MM.1S (cell line): ENCODE results near the gene ULK4.

ENCODE experiments used
- DNase-seq: peaks from one replicate; pipeline ENCODE4 v3.0.0-alpha.2; 2015
- H2AFZ ChIP-seq: fragments of 300-600 bp; sonication (generic); 2 replicates; pipeline ENCODE4 v1.6.0; 2016; ENCODE audit warnings: antibody characterized with exemption, low read length
- H3F3A ChIP-seq: fragments of 300-600 bp; sonication (generic); 2 replicates; pipeline ENCODE4 v1.6.1; 2016; ENCODE audit warnings: mild to moderate bottlenecking, antibody characterized with exemption, low read length, moderate library complexity, mixed read lengths; ENCODE audit not compliant: insufficient read depth
- H3K27ac ChIP-seq: fragments of 300-600 bp; sonication (generic); 2 replicates; pipeline ENCODE4 v1.5.1; 2016; ENCODE audit warnings: mild to moderate bottlenecking, low read length
- H3K27me3 ChIP-seq: fragments of 300-600 bp; sonication (generic); replicated peaks from 2 replicates; pipeline ENCODE4 v1.6.0; 2016; ENCODE audit warnings: low read length; ENCODE audit not compliant: insufficient read depth
- H3K36me3 ChIP-seq: fragments of 300-600 bp; sonication (generic); replicated peaks from 2 replicates; pipeline ENCODE4 v1.6.1; 2016; ENCODE audit warnings: mild to moderate bottlenecking, low read length, mixed read lengths; ENCODE audit not compliant: insufficient read depth
- H3K4me1 ChIP-seq: fragments of 300-600 bp; sonication (generic); 2 replicates; pipeline ENCODE4 v1.6.1; 2016; ENCODE audit warnings: low read length, mixed read lengths
- H3K4me2 ChIP-seq: fragments of 300-600 bp; sonication (generic); 2 replicates; pipeline ENCODE4 v1.6.0; 2016; ENCODE audit warnings: low read depth, low read length
- H3K4me3 ChIP-seq: fragments of 300-600 bp; sonication (generic); 2 replicates; pipeline ENCODE4 v1.5.1; 2016; ENCODE audit warnings: low read length, mixed read lengths
- H3K79me2 ChIP-seq: fragments of 300-600 bp; sonication (generic); 2 replicates; pipeline ENCODE4 v1.6.1; 2016; ENCODE audit warnings: mixed run types, low read length, mixed read lengths
- H3K9ac ChIP-seq: fragments of 300-600 bp; sonication (generic); 2 replicates; pipeline ENCODE4 v1.6.1; 2016; ENCODE audit warnings: low read length, mixed read lengths
- H3K9me2 ChIP-seq: fragments of 300-600 bp; sonication (generic); replicated peaks from 2 replicates; pipeline ENCODE4 v1.6.1; 2016; ENCODE audit warnings: mild to moderate bottlenecking, low read length, mixed read lengths; ENCODE audit not compliant: insufficient read depth
- H3K9me3 ChIP-seq: fragments of 300-600 bp; sonication (generic); replicated peaks from 2 replicates; pipeline ENCODE4 v1.6.1; 2016; ENCODE audit warnings: mild to moderate bottlenecking, low read length, mixed read lengths; ENCODE audit not compliant: insufficient read depth
- H4K20me1 ChIP-seq: fragments of 300-600 bp; sonication (generic); 2 replicates; pipeline ENCODE4 v1.6.1; 2016; ENCODE audit warnings: mild to moderate bottlenecking, low read length, moderate library complexity, mixed read lengths; ENCODE audit not compliant: insufficient read depth
- CTCF ChIP-seq: fragments of 300-600 bp; sonication (generic); IDR thresholded peaks from 2 replicates; pipeline ENCODE4 v1.5.1; 2016; ENCODE audit warnings: antibody characterized with exemption, low read length, mixed read lengths
- EZH2 ChIP-seq: fragments of 300-600 bp; sonication (generic); optimal IDR thresholded peaks from 2 replicates; pipeline ENCODE3; 2017; ENCODE audit warnings: low read depth, mild to moderate bottlenecking, antibody characterized with exemption, low read length, mixed read lengths
- EZH2phosphoT487 ChIP-seq: fragments of 300-600 bp; sonication (generic); IDR thresholded peaks from 2 replicates; pipeline ENCODE4 v1.6.1; 2018; ENCODE audit warnings: antibody characterized with exemption, low read length

Gene ULK4

GRCh38 chr3:41219424-41219823, 742.5 kb downstream of the ULK4 start:
- Histone ChIP-seq H3K36me3 (no peaks in the 10 kb centered on the region), H3F3A (no peaks in the 10 kb centered on the region)

GRCh38 chr3:41216993-41217392, 744.9 kb downstream of the ULK4 start:
- TF ChIP-seq CTCF, result no peak
- no peak for TF ChIP-seq EZH2phosphoT487
- no peak for TF ChIP-seq EZH2
- peaks cover 37% of the 10 kb centered on the region for H4K20me1 ChIP-seq
- H3K4me3 ChIP-seq, result no peak overlapping the region
- H3K9me2 ChIP-seq, result no peaks in the 10 kb centered on the region
- H3K4me2 ChIP-seq, result no peak overlapping the region
- no peak overlapping the region for H2AFZ ChIP-seq
- no peaks in the 10 kb centered on the region for H3K4me1 ChIP-seq
- no peaks in the 10 kb centered on the region for H3F3A ChIP-seq
- H3K27ac ChIP-seq, result no peak overlapping the region
- H3K9me3 ChIP-seq, result no peaks in the 10 kb centered on the region
- no peaks in the 10 kb centered on the region for H3K36me3 ChIP-seq
- H3K79me2 ChIP-seq, result peaks cover 97% of the 10 kb centered on the region
- H3K27me3 ChIP-seq, result no peaks in the 10 kb centered on the region
- DNase-seq, result no peak
- no peak overlapping the region for H3K9ac ChIP-seq

More at GRCh38 chr3:41219424-41219823, 742.5 kb downstream of the ULK4 start:
- no peaks in the 10 kb centered on the region for H3K27me3 ChIP-seq
- H3K9me2 ChIP-seq, result no peaks in the 10 kb centered on the region
- no peak overlapping the region for H3K4me3 ChIP-seq
- DNase-seq, result no peak
- no peaks in the 10 kb centered on the region for H3K9me3 ChIP-seq
- no peak for TF ChIP-seq EZH2
- no peak for TF ChIP-seq CTCF
- TF ChIP-seq EZH2phosphoT487, result no peak
- no peak overlapping the region for H2AFZ ChIP-seq
- H3K79me2 ChIP-seq, result peaks cover 84% of the 10 kb centered on the region
- no peak overlapping the region for H3K9ac ChIP-seq
- no peak overlapping the region for H3K27ac ChIP-seq
- H3K4me1 ChIP-seq, result no peaks in the 10 kb centered on the region
- peaks cover 27% of the 10 kb centered on the region for H4K20me1 ChIP-seq
- H3K4me2 ChIP-seq, result no peak overlapping the region

DNA sequence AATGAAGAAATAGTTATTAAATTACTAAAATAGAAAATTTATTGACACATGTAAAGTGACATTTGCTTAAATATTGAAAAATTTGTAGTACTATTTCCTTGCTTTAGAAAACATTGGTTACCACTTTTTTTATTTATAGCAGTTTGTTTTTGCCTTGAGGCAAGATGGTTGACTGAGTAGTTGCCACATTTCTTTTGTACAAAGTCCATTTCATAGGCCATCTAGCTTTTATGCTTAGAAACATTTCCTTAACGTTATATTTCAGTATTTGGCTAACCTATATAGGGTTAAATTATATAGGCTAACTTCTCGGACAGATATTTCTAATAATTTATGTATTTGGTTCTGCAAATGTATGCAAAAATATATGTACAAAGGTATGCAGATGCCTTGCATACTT, 745.5 kb downstream of the ULK4 start:
- H3F3A ChIP-seq, result no peaks in the 10 kb centered on the region
- no peak for TF ChIP-seq CTCF
- TF ChIP-seq EZH2, result no peak
- no peak for TF ChIP-seq EZH2phosphoT487
- no peaks in the 10 kb centered on the region for H3K9me3 ChIP-seq
- H3K27ac ChIP-seq, result no peak overlapping the region
- peaks cover 97% of the 10 kb centered on the region for H3K79me2 ChIP-seq
- H2AFZ ChIP-seq, result no peak overlapping the region
- no peaks in the 10 kb centered on the region for H3K36me3 ChIP-seq
- no peak overlapping the region for H3K4me2 ChIP-seq
- no peaks in the 10 kb centered on the region for H3K4me1 ChIP-seq
- H3K9me2 ChIP-seq, result no peaks in the 10 kb centered on the region
- H3K27me3 ChIP-seq, result no peaks in the 10 kb centered on the region
- no peak for DNase-seq
- H3K9ac ChIP-seq, result no peak overlapping the region
- H4K20me1 ChIP-seq, result peaks cover 39% of the 10 kb centered on the region
- H3K4me3 ChIP-seq, result no peak overlapping the region
